K562 (cell line): ENCODE data around the gene ZNF804A. TPM values are rescaled to one million over a fixed set of nuclear protein-coding genes. Genes with fewer than 3 reads are reported as not detected.

Experiments used
- ATAC-seq: fragments of 200-7000 bp; cut with Tn5 transposase; 3 replicates; pipeline ENCODE4 v1.9.1; 2020; ENCODE audit warnings: moderate library complexity
- BruUV-seq: library from RNA; stranded (reverse); fragments of 400-500 nt; replicated peaks from 2 replicates; lab custom pipeline; 2021; lab: Mats Ljungman, UMichigan
- CTCF ChIA-PET: fragments of 300-600 bp; formaldehyde crosslinking; extraction: SDS; loops from one replicate; lab custom pipeline; 2021; ENCODE audit warnings: low intra/inter-chr PET ratio; lab: Yijun Ruan, JAX
- POLR2A ChIA-PET: fragments of 300-600, 350-650 bp; sonication (Branson Sonifier 250); formaldehyde crosslinking; extraction: SDS; loops from one replicate; lab custom pipeline; 2021; ENCODE audit warnings: antibody characterized with exemption, inconsistent platforms; lab: Yijun Ruan, JAX
- DNase-seq, 4 experiments: peaks; one replicate each; pipeline versions ENCODE4 v3.0.0 to v3.0.0-alpha.2; 2011 to 2018; ENCODE audit warnings: low spot score in 3 of 4, mixed read lengths in 3 of 4; ENCODE audit errors: extremely low read depth in 1 of 4
- FAIRE-seq: peaks from 2 replicates; lab custom pipeline; 2011; peaks lifted over from hg19 to GRCh38; lab: Jason Lieb, UNC
- H2AFZ ChIP-seq: 2 replicates; pipeline ENCODE4 v1.6.0; 2011; ENCODE audit warnings: low read depth, low read length, control low read depth, inconsistent platforms
- H3K27ac ChIP-seq: fragments of 200-600 bp; 3 replicates; pipeline ENCODE4 v1.8.0; 2011; ENCODE audit warnings: low read depth, mild to moderate bottlenecking, control low read depth, inconsistent platforms, low read length, moderate library complexity, mixed read lengths; ENCODE audit errors: extremely low read depth
- H3K27me3 ChIP-seq, 2 experiments: fragments of 300-600 bp in 1 of 2; 2 replicates in 1 of 2; 3 replicates in 1 of 2; pipeline versions ENCODE4 v1.6.0 to v1.8.0; 2011; ENCODE audit warnings: inconsistent platforms in 2 of 2, low read length in 2 of 2, mild to moderate bottlenecking in 1 of 2, mixed read lengths in 1 of 2, moderate library complexity in 1 of 2; ENCODE audit not compliant: control insufficient read depth in 2 of 2, insufficient read depth in 2 of 2
- H3K36me3 ChIP-seq: fragments of 300-600 bp; 3 replicates; pipeline ENCODE4 v1.8.0; 2011; ENCODE audit warnings: mild to moderate bottlenecking, low read length, inconsistent platforms; ENCODE audit not compliant: control insufficient read depth, insufficient read depth
- H3K4me1 ChIP-seq, 2 experiments: fragments of 200-600 bp in 1 of 2; replicated peaks in 1 of 2; 2 replicates in 1 of 2; 3 replicates in 1 of 2; pipeline versions ENCODE4 v1.5.1 to v1.8.0; 2011; ENCODE audit warnings: inconsistent platforms in 2 of 2, low read length in 2 of 2, mild to moderate bottlenecking in 1 of 2, mixed read lengths in 1 of 2, moderate library complexity in 1 of 2; ENCODE audit not compliant: control insufficient read depth in 2 of 2, insufficient read depth in 2 of 2
- H3K4me2 ChIP-seq: 2 replicates; pipeline ENCODE4 v1.6.1; 2011; ENCODE audit warnings: low read length, control low read depth, inconsistent platforms, mixed read lengths; ENCODE audit not compliant: insufficient read depth
- H3K4me3 ChIP-seq: fragments of 200-600 bp; sonication (generic), shearing (Covaris generic); 2 replicates; pipeline ENCODE4 v1.5.1; 2016; ENCODE audit warnings: control low read depth, inconsistent platforms
- H3K79me2 ChIP-seq: fragments of 200-600 bp; 3 replicates; pipeline ENCODE4 v1.8.0; 2011; ENCODE audit warnings: low read length, inconsistent platforms; ENCODE audit not compliant: control insufficient read depth, insufficient read depth
- H3K9ac ChIP-seq, 2 experiments: 2 replicates each; pipeline versions ENCODE4 v1.6.0 to v1.6.1; 2011; ENCODE audit warnings: low read depth in 2 of 2, low read length in 2 of 2, control low read depth in 1 of 2, inconsistent platforms in 1 of 2, mild to moderate bottlenecking in 1 of 2, mixed read lengths in 1 of 2; ENCODE audit not compliant: insufficient read depth in 1 of 2
- H3K9me1 ChIP-seq: one replicate; pipeline ENCODE4 v1.6.0; 2011; ENCODE audit warnings: inconsistent platforms, mild to moderate bottlenecking, low read length, moderate library complexity; ENCODE audit not compliant: control insufficient read depth, insufficient read depth
- H3K9me3 ChIP-seq: replicated peaks from 2 replicates; pipeline ENCODE4 v1.5.1; 2011; ENCODE audit warnings: low read depth, low read length, inconsistent platforms; ENCODE audit not compliant: control insufficient read depth, insufficient read depth
- H4K20me1 ChIP-seq: replicated peaks from 2 replicates; pipeline ENCODE4 v1.6.1; 2011; ENCODE audit warnings: low read length, inconsistent platforms, mixed read lengths; ENCODE audit not compliant: control insufficient read depth, insufficient read depth
- BHLHE40 ChIP-seq: IDR thresholded peaks from 2 replicates; pipeline ENCODE4 v1.6.1; 2011; ENCODE audit warnings: low read length, improper control_type of control experiment
- C11orf30 ChIP-seq: fragments of 450-650 bp; IDR thresholded peaks from 2 replicates; pipeline ENCODE4 v1.6.1; 2016; ENCODE audit warnings: low read depth, mild to moderate bottlenecking
- ETV5 ChIP-seq: sonication (generic); formaldehyde crosslinking; IDR thresholded peaks from 2 replicates; pipeline ENCODE4 v1.4.0; 2020; ENCODE audit warnings: low read depth, mild to moderate bottlenecking, missing genetic modification reagents
- MXI1 ChIP-seq: IDR thresholded peaks from 2 replicates; pipeline ENCODE4 v1.6.1; 2011; ENCODE audit warnings: low read depth, mild to moderate bottlenecking, improper control_type of control experiment, low read length
- MYBL2 ChIP-seq, 2 experiments: fragments of 450-650 bp in 1 of 2; sonication (generic) in 1 of 2; formaldehyde crosslinking in 1 of 2; IDR thresholded peaks; 2 replicates each; pipeline versions ENCODE4 v1.6.1 to v1.8.1; 2017 to 2022; ENCODE audit warnings: borderline replicate concordance in 1 of 2, inconsistent platforms in 1 of 2, low read depth in 1 of 2, mild to moderate bottlenecking in 1 of 2, missing genetic modification reagents in 1 of 2, moderate library complexity in 1 of 2
- MYC ChIP-seq, 2 experiments: fragments of 250-450 bp in 1 of 2; sonication (Bioruptor Pico) in 1 of 2; IDR thresholded peaks; 2 replicates each; pipeline versions ENCODE4 v1.5.1 to v1.6.1; 2012 to 2021; ENCODE audit warnings: low read depth in 2 of 2, borderline replicate concordance in 1 of 2, improper control_type of control experiment in 1 of 2, low read length in 1 of 2, mild to moderate bottlenecking in 1 of 2, moderate library complexity in 1 of 2
- NBN ChIP-seq: fragments of 450-650 bp; IDR thresholded peaks from 2 replicates; pipeline ENCODE4 v1.6.1; 2016; ENCODE audit warnings: low read depth, mild to moderate bottlenecking
- NFXL1 ChIP-seq: fragments of 450-650 bp; formaldehyde crosslinking; IDR thresholded peaks from 2 replicates; pipeline ENCODE4 v1.4.0; 2021; ENCODE audit warnings: mild to moderate bottlenecking
- RHOXF2B ChIP-seq: fragments of 250-450 bp; sonication (Bioruptor Pico); conservative IDR thresholded peaks from 2 replicates; pipeline ENCODE4 v1.5.1; 2021
- SREBF2 ChIP-seq: sonication (generic); formaldehyde crosslinking; IDR thresholded peaks from 2 replicates; pipeline ENCODE4 v1.4.0; 2020; ENCODE audit warnings: mild to moderate bottlenecking, missing genetic modification reagents
- TAF9B ChIP-seq: fragments of 450-650 bp; IDR thresholded peaks from 2 replicates; pipeline ENCODE4 v1.6.1; 2018; ENCODE audit warnings: mild to moderate bottlenecking; ENCODE audit not compliant: partially characterized antibody
- ZBTB7A ChIP-seq: IDR thresholded peaks from 2 replicates; pipeline ENCODE4 v1.6.1; 2011; ENCODE audit warnings: low read depth, mild to moderate bottlenecking, low read length, moderate library complexity, borderline replicate concordance; ENCODE audit not compliant: control insufficient read depth
- ZNF134 ChIP-seq: fragments of 250-450 bp; sonication (Bioruptor Pico); conservative IDR thresholded peaks from 2 replicates; pipeline ENCODE4 v1.4.0; 2020
- ZNF316 ChIP-seq: fragments of 450-650 bp; IDR thresholded peaks from 2 replicates; pipeline ENCODE4 v1.6.1; 2016
- ZNF395 ChIP-seq: fragments of 200-800 bp; sonication (Bioruptor generic); IDR thresholded peaks from 2 replicates; pipeline ENCODE4 v1.6.1; 2017; ENCODE audit warnings: missing genetic modification characterization, missing compliant biosample characterization
- ZNF699 ChIP-seq: fragments of 250-450 bp; sonication (Bioruptor Pico); IDR thresholded peaks from 2 replicates; pipeline ENCODE4 v1.8.0; 2021; ENCODE audit warnings: mild to moderate bottlenecking, moderate library complexity; ENCODE audit not compliant: insufficient replicate concordance
- WGBS: fragments of 100-300 bp; shearing (Covaris generic); methylation state at CpG from one replicate; pipeline ENCODE4 v1.1.6; 2016; ENCODE audit warnings: low coverage, mixed read lengths; ENCODE audit not compliant: insufficient coverage; ENCODE audit errors: missing lambda C conversion rate; 5-methylcytosine and 5-hydroxymethylcytosine counted together
- in situ Hi-C: fragments of 300-500 bp; cut with MboI; formaldehyde crosslinking; loops from 4 replicates; pipeline ENCODE4 v1.15.0; 2018; ENCODE audit warnings: inconsistent platforms, mixed read lengths
- intact Hi-C: fragments of 100-400 bp; cut with micrococcal nuclease; formaldehyde crosslinking; loops from 2 replicates; pipeline ENCODE4 v1.14.2; 2022
- polyA plus RNA-seq, 8 experiments: library from polyadenylated mRNA; depleted of rRNA in 4 of 8; stranded (reverse) in 5 of 8; unstranded in 3 of 8; fragments of >200 nt; fragmentation: Nextera tagmentation in 2 of 8; fragmentation: Illumina TruSeq in 1 of 8; extraction: Ambion mirVana in 2 of 8; extraction: Trizol in 1 of 8; gene quantifications; 2 replicates each; pipeline versions ENCODE4 v1.2.1 to v1.2.3, GENCODE V29; 2011 to 2014; ENCODE audit warnings: inconsistent platforms in 1 of 8, missing spikeins in 1 of 8
- total RNA-seq, 7 experiments: library from RNA; depleted of rRNA in 6 of 7; stranded (reverse); fragments of >200 nt in 6 of 7; fragmentation: Illumina TruSeq in 2 of 7; extraction: Trizol in 2 of 7; gene quantifications; 2 replicates each; pipeline versions ENCODE4 v1.2.1 to v1.2.3, GENCODE V29; 2011 to 2021; ENCODE audit warnings: low replicate concordance in 1 of 7

ZNF804A gene
- total and polyA plus RNA-seq, 9 of the 15 experiments (the other 6 are each of a cell fraction or from before 2014, with no cell fraction given), result 0.01 to 1.2 (median 0.73) TPM

- no peak for TF ChIP-seq RHOXF2B (CRISPR knock-in tag)
- TF ChIP-seq NFXL1 (CRISPR knock-in tag), result no peak
- peak; percentile 87 for TF ChIP-seq ZNF316
- TF ChIP-seq MYC (IDR thresholded peaks at IDR 0.05; ENCODE audit: low read depth, low read length), result no peak
- no peak for TF ChIP-seq MYC (CRISPR knock-in tag; IDR thresholded peaks at IDR 0.05; ENCODE audit: borderline replicate concordance, low read depth)
- TF ChIP-seq C11orf30, result peak; percentile 72
- no peak for TF ChIP-seq ETV5 (CRISPR knock-in tag)
- TF ChIP-seq ZNF395 (CRISPR knock-in tag), result no peak
- TF ChIP-seq TAF9B, result no peak
- TF ChIP-seq ZNF699 (CRISPR knock-in tag), result no peak
Observed at GRCh38 chr2:184698476-184698875, 100.1 kb downstream of the ZNF804A start (continued).

- Histone ChIP-seq H3K9me1 (no peaks in the 10 kb centered on the region), H3K4me2 (no peak overlapping the region), H3K27ac (no peak overlapping the region), H3K9me3 (0 out of 2 replicates have a peak, but pooled peaks cover 2% of the 10 kb centered on the region), H3K9ac (no peak overlapping the region), H4K20me1 (no peaks in the 10 kb centered on the region), H3K79me2 (no peaks in the 10 kb centered on the region), H3K4me3 (no peak overlapping the region), H3K36me3 (no peaks in the 10 kb centered on the region), H2AFZ (no peak overlapping the region), H3K4me1 (no peaks in the 10 kb centered on the region), H3K27me3 (no peaks in the 10 kb centered on the region)
- 2% methylated on average over 6 of the region's 6 CpGs for WGBS
- DNase-seq (no peak), FAIRE-seq (no peak)
- intact Hi-C loops (no loop called here), in situ Hi-C loops (no loop called here)
- no TSS peak for BruUV-seq
- POLR2A ChIA-PET, result no interaction called here
- no peak for TF ChIP-seq MXI1
- TF ChIP-seq SREBF2 (CRISPR knock-in tag), result no peak
- TF ChIP-seq BHLHE40, result no peak
- TF ChIP-seq NBN, result no peak
- TF ChIP-seq ZBTB7A, result no peak
- TF ChIP-seq ZNF134 (CRISPR knock-in tag), result no peak
- TF ChIP-seq MYBL2 (IDR thresholded peaks at IDR 0.05; ENCODE audit: low read depth), result no peak
- no peak for TF ChIP-seq MYBL2 (CRISPR knock-in tag; IDR thresholded peaks at IDR 0.05; ENCODE audit: borderline replicate concordance)
- TF ChIP-seq, all 486 proteins: peak for 0
- ATAC-seq, result no peak
- CTCF ChIA-PET, result no interaction called here
Observed at GRCh38 chr2:184721881-184722280, 123.6 kb downstream of the ZNF804A start.
